ENCODE results near the gene MOG.
A peak's percentile ranks its signal among the peaks of the same experiment; 100 is the strongest.
"Not testable (repeated sequence)": the region's sequence is repeated elsewhere in the genome, so short reads cannot be mapped to it uniquely, and the experiment has no call there.

Gene MOG

DNA sequence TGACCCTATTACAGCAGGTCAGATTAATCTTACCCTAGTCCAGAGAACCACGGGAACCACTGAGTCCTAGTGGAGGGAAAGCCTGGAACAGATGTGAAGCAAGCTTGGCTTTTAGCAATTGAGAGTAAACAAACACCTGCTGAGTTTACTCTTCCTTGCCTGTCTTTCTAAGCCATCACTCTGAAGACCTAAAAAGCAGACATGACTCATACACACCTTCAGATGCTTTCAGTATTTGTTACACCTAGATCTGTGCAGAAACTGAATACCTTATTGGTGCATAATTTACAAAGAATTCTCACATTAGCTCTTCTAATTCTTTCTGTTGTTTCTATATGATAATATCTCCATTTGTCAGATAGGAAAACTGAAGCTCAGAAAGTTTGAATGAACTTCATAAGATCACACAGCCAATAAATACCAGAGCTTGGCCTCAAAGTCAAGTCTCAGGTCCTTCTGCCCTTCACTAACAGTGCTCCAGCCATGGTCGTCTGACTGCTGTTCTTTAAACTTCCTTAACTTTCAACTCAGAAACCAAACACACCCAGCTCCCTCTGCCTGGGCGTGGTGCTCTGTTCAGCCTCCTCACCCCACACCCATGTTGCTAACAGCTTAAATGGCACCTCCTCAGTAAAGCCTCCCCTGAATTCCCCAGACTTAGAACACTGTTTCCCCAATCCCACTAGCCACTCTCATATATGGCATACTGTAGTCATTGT lies 15.3 kb upstream of the MOG start:
- no peak for DNase-seq (ENCODE audit: low read depth)

DNA sequence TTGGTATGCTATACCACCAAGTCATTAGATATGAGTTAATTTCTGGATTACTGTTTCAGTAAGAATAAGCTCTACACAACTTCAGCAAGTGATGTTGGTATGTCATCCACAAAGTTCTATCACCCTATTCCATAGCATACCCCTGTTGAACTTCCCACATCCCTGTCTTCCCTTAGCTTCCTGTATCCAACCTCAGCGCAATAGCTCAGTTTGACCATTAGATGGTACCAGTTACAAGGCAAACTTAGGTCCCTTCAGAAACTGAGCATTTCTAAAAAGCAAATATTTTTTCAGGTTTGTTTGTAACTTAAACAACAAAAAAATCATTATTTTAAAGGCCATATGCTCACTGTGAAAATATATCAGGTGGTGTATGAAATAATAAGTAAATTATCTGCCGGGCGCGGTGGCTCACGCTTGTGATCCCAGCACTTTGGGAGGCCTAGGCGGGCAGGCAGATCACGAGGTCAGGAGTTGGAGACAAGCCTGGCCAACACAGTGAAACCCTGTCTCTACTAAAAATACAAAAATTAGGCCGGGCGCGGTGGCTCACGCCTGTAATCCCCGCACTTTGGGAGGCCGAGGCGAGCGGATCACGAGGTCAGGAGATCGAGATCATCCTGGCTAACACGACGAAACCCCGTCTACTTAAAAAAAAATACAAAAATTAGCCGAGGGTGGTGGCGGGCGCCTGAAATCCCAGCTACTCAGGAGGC lies 8.8 kb upstream of the MOG start:
- DNase-seq (ENCODE audit: low read depth) = no peak

DNA sequence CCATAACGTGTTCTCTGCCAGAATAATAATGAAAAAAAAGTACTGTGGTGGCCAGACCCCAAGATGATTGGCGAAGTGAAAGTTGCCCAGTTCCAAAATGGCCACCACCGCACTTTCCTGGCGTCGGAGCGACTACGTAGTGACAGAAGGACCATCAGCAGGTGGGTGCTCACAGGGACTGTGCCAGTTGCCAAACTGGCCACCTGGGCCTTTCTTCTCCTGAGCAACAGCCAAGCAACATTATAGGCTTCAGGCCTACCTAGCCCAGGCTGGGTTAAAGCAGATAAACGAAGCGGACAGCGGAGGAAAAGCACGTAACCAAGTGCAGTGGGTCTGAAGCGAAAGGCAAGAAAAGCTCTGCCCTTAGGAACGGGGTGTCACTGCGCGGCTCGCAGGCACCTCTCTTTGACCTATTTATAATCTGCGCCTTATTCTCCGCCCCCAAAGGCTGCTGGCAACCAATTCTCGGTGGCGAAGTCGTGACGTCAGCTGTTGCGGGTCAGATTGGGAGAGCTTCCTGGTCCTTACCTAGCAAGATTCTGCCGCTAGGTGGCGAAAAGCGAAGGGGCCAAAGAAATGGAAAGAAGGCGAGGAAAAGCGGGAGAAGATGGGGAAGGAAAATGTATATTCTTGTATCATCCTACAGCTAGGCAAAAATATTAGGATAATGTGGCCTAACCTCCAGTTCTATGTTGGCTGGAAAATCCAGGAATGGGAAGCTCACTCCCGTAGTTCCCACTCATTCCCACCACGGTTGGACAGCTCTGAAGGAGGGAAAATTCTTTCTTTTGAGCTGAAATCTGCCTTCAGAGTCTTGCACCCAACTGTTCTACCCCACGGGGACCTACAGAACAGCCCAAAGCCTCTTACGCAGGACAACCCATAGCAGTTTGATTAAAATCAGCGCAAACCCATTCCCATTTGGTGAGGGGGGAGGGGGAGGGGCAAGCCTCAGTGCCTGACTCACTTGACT lies 6.9 kb upstream of the MOG start:
- DNase-seq (ENCODE audit: low read depth) = peak; percentile 80

DNA sequence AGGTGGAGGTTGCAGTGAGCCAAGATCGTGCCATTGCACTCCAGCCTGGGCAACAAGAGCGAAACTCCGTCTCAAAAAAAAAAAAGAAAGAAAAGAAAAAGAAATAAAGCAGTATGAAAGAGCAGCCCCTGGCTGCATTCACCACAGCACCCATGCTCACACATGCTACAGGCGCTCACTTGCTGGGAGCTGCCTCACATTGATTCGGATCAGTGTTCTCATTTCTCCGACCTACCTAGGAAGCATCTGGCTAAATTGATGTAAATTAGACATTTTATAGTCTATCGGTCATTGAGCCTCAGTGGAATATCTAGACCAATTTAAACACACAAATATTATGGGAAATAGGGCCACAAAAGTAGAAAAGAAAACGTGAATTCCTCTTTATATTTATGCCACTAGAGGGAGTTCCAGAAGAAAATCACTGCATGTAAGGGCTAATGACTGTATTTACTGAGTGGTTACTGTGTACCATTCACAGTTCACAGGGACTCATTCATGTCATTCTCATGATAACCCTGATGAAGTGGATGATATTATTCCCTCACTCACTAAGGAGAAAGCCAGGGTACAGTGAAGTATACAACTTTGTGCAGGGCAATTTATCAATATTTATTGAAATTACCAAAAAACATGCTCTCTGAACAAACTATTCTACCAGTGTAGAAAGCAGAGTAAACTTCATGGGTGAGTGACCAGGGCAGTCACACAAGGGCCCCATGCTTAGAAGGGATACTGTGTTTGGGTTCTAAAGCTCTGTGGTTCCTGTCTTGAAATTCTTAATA lies 5.3 kb upstream of the MOG start:
- DNase-seq (ENCODE audit: low read depth) = no peak

DNA sequence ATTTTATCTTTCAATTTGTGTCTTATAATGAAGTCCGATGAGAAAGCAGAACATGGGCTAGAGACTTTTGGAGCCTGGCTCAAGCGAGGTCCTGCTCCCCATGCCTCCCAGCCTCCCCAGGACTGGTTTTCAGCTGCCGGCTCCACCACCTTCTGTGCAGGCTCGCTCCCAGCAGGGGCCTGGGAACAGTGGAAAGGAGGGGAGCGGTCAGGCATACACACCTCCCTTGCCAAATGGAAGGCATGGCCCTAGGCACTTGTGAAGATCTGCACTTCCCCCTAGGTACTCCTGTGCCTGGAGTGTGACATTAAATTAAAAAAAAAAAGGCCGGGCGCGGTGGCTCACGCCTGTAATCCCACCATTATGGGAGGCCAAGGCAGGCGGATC lies 4.7 kb upstream of the MOG start:
- DNase-seq (ENCODE audit: low read depth) = no peak

DNA sequence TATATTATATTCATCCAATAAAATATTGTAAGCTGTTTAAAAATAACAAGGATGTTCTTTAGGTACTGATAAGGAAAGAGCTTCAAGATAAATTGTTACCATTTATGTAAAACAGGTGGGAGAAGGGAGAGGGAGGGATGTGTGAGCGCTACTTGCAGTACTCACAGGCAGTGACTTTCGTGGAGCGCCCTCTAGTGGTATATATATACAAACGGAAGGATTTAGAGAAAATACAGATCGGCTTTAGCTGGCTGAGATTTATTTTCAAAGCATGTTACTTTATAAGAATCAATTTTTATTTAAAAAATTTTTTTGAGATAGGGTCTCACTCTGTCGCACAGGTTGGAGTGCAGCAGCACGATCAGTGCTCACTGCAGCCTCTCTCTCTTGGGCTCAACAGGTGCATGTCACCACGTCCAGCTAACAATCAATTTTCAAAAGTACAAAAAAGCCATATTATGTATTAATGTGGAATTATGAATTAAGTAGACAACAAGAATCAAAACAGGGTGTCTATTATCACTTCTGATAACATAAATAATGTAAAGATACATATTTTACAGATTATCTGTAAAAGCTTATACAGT lies 3.3 kb upstream of the MOG start:
- peak; percentile 55 for DNase-seq (ENCODE audit: low read depth)

DNA sequence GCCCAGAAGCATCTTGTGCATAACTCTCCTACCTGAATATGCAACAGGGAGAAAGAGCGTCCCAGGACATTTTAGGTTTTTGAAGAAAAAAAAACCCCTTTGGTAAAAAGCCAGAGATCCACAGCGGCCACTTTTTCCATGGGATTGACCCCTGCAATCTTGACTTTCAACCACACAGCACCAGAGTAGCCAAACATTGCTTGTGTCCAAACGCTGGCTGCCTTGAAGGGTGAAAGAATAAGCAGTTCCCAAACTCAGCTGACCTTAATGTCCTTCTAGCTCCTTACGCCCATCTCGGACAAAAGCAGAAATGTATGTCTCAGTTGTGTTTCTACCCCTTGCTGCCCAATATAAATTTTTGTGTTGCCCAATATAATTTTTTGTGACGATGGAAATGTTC lies 1.2 kb upstream of the MOG start:
- DNase-seq (ENCODE audit: low read depth) = no peak

DNA sequence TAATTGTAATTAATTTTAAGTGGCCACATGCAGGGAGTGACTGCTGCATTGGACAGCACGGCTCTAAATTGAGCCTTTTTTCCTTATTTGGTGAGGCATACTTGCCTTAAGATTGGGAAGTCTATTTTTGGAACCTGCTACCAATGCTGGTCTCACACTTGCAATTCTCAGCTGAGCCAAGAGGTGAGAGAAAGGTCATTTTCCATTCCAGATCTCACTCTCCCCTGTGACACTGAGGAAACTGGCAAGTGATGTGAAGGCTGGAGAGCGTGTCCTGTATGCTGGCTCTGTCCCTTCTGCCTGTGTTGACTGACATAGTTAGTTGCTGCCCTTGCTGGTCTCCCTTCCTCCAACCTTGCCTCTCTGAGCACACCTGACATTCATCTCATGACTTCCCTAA lies 735 bp upstream of the MOG start:
- DNase-seq (ENCODE audit: low read depth) = no peak

DNA sequence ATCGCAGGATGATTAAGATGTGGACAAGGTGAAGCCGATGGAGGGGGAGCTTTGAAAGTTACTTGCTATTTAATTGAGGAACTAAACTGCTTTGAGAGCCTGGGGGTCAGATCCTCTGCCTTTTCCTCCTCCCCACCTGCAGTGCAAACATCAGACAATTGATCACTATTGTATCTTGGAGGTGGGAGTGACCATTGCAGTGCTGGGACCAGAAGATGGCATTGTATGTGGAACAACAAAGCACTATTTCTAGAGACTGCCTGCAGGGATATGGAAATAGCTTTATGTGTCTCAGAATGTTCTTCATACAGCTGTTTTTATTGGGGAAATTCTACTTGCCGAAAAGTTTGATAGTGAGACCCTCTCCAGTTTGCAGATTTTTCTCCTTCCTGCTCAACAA lies 4.2 kb downstream of the MOG start:
- DNase-seq (ENCODE audit: low read depth) = no peak

DNA sequence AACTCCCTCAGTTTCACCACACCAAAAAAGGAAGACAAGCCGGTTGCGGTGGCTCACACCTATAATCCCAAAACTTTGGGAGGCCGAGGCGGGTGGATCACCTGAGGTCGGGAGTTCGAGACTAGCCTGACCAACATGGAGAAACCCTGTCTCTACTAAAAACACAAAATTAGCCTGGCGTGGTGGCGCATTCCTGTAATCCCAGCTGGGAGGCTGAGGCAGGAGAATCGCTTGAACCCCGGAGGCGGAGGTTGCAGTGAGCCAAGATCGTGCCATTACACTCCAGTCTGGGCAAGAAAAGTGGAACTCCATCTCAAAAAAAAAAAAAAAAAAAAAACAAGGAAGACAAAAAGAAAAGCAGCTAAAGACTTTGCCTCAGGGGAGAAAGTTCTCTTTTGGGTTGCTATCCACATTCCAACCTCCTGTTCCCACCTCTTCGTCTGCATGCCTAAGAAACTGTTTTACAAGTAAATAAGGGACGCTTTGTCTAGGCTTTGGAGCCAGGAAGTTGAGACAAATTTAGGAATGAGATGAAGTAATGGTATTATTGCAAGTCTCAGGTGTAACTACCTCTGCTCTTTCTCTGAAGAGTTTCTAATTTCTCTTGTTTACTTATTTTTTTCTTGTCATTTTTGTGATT lies 4.7 kb downstream of the MOG start:
- DNase-seq (ENCODE audit: low read depth) = not testable (repeated sequence)

DNA sequence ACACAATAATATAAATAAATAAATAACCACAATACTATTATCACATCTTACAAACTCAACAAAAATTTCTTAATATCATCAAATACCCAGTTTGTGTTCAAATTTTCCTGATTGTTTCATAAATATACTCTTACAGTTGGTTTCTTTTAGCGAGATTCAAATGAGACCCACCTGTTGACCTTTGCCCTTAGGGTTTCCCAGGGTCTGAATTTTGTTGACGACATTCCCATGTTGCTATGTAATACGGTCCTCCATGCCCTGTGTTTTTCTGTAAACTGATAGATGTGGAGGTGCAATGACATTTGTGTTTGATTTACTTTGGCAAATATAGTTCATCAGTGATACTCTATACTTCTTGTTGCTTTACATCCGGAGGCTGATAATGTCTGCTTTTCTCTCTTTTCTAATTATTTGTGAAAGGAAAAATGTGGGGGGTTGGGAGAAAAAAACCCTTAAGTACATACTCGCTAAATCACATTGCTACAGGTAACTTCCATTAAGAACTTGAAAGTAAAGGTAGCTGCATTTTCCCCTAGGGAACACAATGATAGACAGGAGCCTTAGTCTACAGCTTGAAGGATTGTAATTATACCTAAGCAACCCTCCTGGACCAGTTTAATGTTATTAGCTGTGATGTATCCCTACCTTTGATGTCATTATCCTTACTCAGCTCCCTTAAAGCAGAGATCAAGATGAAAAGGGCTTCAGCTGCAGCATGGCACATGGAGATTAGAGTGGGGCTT lies 6.6 kb downstream of the MOG start:
- DNase-seq (ENCODE audit: low read depth) = no peak

DNA sequence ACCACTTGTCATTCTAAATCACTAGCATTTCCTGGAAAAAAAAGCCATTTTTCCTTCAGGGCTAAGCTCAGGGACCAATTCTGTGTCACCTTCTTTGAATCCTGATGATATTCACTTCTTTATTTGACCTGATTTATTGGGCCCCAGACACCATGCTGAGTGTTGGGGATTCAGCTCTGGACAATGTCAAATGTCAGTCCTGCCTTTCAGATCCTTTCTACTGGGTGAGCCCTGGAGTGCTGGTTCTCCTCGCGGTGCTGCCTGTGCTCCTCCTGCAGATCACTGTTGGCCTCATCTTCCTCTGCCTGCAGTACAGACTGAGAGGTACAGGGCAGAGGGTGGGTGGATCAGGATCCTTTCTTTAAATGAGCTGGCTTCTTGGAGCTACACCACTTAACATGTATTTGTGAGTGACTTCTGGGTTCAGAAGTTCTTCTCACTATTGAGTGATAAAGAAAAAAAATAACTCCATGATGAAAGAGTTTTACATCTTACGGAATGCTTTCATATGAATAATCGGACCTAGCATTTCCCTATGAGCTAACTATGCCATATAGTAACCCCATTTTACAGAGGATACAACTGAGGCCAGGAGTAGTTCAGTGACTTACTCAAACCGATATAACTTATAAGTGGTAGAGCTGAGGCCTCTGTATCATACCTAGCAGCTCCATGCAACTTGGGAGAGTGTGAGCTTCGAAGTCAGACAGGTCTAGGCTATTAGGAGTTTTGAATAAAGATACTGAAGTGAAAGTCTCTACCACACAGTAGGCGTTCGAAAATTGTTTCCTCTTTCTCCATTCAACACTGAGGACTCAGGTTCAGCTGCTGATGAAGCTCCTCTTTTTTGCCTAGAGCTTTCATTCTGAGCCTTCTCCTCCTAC lies 9.3 kb downstream of the MOG start:
- no peak for DNase-seq (ENCODE audit: low read depth)

DNA sequence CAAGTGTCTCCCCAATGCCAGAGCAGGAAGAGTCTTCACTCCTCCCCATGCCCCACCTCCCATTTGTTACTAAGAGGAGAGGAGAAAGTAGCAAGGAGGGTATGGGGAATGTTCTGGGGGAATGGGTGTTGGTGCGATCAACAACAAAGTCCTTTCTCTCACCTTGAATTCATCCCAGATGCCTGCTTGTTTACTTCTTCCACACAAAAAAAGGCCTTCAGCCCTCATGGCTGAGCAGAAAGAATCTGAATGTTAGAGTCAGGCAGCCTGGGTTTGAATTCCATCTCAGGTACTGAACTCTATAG lies 9.9 kb downstream of the MOG start:
- DNase-seq (ENCODE audit: low read depth) = no peak

DNA sequence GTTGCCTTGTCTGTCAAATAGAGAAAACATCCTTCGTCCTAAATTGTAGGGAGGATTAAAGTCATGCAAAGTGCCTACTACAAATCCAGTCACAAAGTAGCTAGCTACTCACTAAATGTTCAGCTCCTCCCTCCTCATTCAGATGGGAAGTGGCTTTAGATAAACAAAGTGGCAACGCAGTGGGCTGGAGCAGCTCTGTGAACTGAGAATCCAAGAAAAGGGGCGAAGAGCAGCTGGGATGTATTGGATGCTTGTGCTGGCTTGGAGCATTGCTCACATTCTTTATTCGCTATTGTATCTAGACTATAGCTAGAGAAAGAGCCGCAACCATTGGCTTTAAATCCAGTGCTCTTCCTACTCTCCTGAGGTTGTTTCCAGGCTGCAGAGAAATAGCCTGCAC lies 10.3 kb downstream of the MOG start:
- no peak for DNase-seq (ENCODE audit: low read depth)

DNA sequence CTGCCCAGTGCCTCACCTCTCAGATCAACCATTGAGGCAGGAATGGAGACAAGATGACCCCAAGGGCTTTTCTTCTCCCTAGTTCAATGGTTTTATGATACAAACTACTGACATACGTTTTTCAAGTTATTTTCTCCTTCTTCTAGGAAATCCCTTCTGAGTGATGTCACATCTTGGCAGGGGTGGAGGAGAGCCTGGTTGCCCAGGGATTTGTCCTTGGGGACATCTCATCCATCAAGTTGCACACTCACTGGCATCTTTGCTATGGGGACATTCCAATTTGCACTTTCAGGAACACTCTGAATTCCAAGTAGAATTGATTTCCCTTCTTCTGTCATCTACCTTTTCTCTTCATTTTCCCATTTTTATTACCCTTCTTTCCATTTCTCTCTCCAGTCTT lies 14.1 kb downstream of the MOG start:
- DNase-seq (ENCODE audit: low read depth) = no peak

DNA sequence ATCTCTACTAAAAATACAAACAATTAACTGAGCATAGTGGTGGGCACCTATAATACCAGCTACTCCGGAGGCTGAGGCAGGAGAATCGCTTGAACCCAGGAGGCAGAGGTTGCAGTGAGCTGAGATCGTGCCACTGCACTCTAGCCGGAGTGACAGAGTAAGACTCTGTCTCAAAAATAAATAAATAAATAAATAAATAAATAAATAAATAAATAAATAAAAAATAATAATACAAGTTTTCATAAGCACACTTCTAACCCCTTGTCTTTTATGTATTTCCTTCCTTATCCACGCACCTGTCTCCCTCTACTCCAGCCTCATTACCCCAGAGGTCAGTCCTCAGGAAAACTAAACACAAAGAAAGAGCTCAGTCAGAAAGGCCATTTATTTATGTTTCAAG lies 15.2 kb downstream of the MOG start:
- not testable (repeated sequence) for DNase-seq (ENCODE audit: low read depth)

DNA sequence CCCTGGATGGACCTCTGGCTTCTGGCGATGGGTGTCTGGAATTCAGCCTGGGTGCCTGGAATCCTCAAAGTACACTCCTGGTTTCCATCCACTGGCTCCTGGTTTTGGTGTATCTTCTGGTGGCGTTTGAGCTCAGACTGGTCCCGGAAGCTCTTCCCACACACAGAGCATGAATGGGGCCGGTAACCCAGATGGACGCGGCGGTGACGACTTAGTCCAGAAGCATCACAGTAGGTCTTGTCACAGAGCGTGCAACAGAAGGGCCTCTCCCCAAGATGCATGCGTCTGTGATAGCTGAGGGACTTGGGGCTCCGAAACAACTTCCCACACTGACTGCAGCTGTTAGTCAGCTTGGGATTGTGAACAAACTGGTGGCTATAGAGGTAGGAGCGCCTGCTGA lies 16.3 kb downstream of the MOG start:
- DNase-seq (ENCODE audit: low read depth) = no peak

DNA sequence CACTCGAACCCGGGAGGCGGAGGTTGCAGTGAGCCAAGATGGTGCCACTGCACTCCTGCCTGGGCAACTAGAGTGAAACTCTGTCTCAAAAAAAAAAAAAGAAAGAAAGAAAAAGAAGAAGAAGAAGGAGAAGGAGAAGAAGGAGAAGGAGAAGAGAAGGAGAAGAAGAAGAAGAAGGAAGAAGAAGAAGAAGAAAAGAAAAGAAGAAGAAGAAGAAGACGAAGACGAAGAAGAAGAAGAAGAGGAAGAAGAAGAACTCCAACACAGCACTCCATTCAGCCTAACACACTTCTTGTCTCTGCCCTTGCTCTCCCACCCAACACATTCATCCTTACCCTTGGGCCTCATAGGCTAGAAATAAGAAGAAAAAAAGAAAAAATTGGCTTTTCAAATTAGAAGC lies 17.1 kb downstream of the MOG start:
- no peak for DNase-seq (ENCODE audit: low read depth)

DNA sequence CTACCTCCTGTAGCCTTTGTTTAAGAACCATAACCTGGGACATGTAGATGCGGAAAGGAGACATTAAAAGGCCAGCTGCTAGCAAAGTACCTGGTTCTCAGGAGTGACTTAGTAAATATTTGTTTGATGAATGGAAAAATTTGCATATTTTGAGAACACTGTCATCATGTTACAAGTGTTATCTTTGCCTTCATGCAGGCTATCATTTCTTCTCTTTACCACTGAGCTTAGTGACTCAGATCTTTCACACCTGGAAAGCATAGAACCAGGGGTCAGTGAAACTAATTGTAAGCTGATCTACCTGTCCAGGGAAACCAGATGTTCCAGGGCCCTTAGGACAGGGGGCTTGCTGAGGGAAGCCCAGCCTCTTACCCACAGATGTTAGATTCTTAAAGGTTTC lies 18.7 kb downstream of the MOG start:
- DNase-seq (ENCODE audit: low read depth) = no peak
